HL-60/S4 (cell line): ENCODE measurements around the gene FCN2.

Source experiments
- in situ Hi-C: fragments of 300-500 bp; cut with MboI; formaldehyde crosslinking; loops from 2 replicates; pipeline ENCODE4 v1.14.3; 2022; ENCODE audit warnings: low sequenced_read_pairs

Gene FCN2

GRCh38 chr9:134868751-134869553 is 11.7 kb upstream of the FCN2 start:
- in situ Hi-C loops, result no loop called here

- in situ Hi-C loops, result no loop called here
These were observed 10.9 kb upstream of the FCN2 start for GRCh38 chr9:134869554-134870300.

- in situ Hi-C loops, result no loop called here
These were observed 10.3 kb upstream of the FCN2 start for GRCh38 chr9:134870301-134870694.

- in situ Hi-C loops, result no loop called here
These were observed 9.6 kb upstream of the FCN2 start for GRCh38 chr9:134870746-134871662.

GRCh38 chr9:134871697-134872340 is 8.8 kb upstream of the FCN2 start:
- in situ Hi-C loops, result no loop called here

- in situ Hi-C loops, result no loop called here
These were observed 8.0 kb upstream of the FCN2 start for GRCh38 chr9:134872482-134873231.

- in situ Hi-C loops, result no loop called here
These were observed 5.2 kb upstream of the FCN2 start for GRCh38 chr9:134875371-134875770.

GRCh38 chr9:134877541-134877940 is 3.1 kb upstream of the FCN2 start:
- in situ Hi-C loops, result no loop called here

- in situ Hi-C loops, result no loop called here
These were observed 736 bp upstream of the FCN2 start for GRCh38 chr9:134879664-134880483.

- in situ Hi-C loops, result no loop called here
These were observed 682 bp downstream of the FCN2 start for GRCh38 chr9:134881313-134881670.

- in situ Hi-C loops, result no loop called here
These were observed 1.7 kb downstream of the FCN2 start for GRCh38 chr9:134882204-134882785.

- in situ Hi-C loops, result no loop called here
These were observed 2.6 kb downstream of the FCN2 start for GRCh38 chr9:134883040-134883782.

GRCh38 chr9:134884492-134884891 is 3.9 kb downstream of the FCN2 start:
- in situ Hi-C loops, result no loop called here

GRCh38 chr9:134885001-134885678 is 4.5 kb downstream of the FCN2 start:
- in situ Hi-C loops, result no loop called here

- in situ Hi-C loops, result no loop called here
These were observed 5.2 kb downstream of the FCN2 start for GRCh38 chr9:134885679-134886412.

GRCh38 chr9:134886413-134886913 is 5.9 kb downstream of the FCN2 start:
- in situ Hi-C loops, result no loop called here

GRCh38 chr9:134887219-134887618 is 6.6 kb downstream of the FCN2 start:
- in situ Hi-C loops, result no loop called here
